ENCODE data around the gene SGCD. TPM values are rescaled to one million over a fixed set of nuclear protein-coding genes. Genes with fewer than 3 reads are reported as not detected.

SGCD gene
- 0.29 TPM for polyA plus RNA-seq (2013, experiment 1 of 2)
- polyA plus RNA-seq (2013, experiment 2 of 2) = 0.40 TPM

GRCh38 chr5:156326718-156327259 lies at the start of gene SGCD:
Gene SGCD, plus strand, starts transcription at chr5:156327164.
- H3K27ac ChIP-seq (ENCODE audit: low read depth, low read length, severe bottlenecking) = peak within 1 kb of the TSS; percentile 58
- H3K9me3 ChIP-seq (ENCODE audit: control insufficient read depth, low read length) = no peaks in the 10 kb centered on the region
- peaks cover 8% of the 10 kb centered on the region for H3K4me1 ChIP-seq (ENCODE audit: control insufficient read depth, insufficient read depth, low read length, poor library complexity, severe bottlenecking)
- no peaks in the 10 kb centered on the region for H3K36me3 ChIP-seq (ENCODE audit: control insufficient read depth, insufficient read depth, low read length)
- H3K4me3 ChIP-seq (ENCODE audit: extremely low read depth, insufficient read depth, low read length, poor library complexity, severe bottlenecking) = no peak within 1 kb of the TSS
- WGBS, 2 experiments (ENCODE audit: insufficient coverage in 2 of 2) = 87 to 93% methylated on average over 11 to 18 of the region's 18 CpGs

- 74% methylated on average over 2 of the region's 2 CpGs; no CpG with 5 or more reads in 1 of the 2 experiments for WGBS, 2 experiments (ENCODE audit: insufficient coverage in 2 of 2)
- no peaks in the 10 kb centered on the region for H3K4me1 ChIP-seq (ENCODE audit: control insufficient read depth, insufficient read depth, low read length, poor library complexity, severe bottlenecking)
- no peak overlapping the region for H3K4me3 ChIP-seq (ENCODE audit: extremely low read depth, insufficient read depth, low read length, poor library complexity, severe bottlenecking)
Measured at GRCh38 chr5:156277290-156277689, 49.7 kb upstream of the SGCD start.

GRCh38 chr5:156295431-156295830 lies 31.5 kb upstream of the SGCD start:
- Histone ChIP-seq H3K4me3 (ENCODE audit: extremely low read depth, insufficient read depth, low read length, poor library complexity, severe bottlenecking) (no peak overlapping the region), H3K36me3 (ENCODE audit: control insufficient read depth, insufficient read depth, low read length) (no peaks in the 10 kb centered on the region), H3K9me3 (ENCODE audit: control insufficient read depth, low read length) (no peaks in the 10 kb centered on the region), H3K27ac (ENCODE audit: low read depth, low read length, severe bottlenecking) (no peak overlapping the region), H3K4me1 (ENCODE audit: control insufficient read depth, insufficient read depth, low read length, poor library complexity, severe bottlenecking) (no peaks in the 10 kb centered on the region)
- 75 to 80% methylated on average over 1 of the region's 1 CpG for WGBS, 2 experiments (ENCODE audit: insufficient coverage in 2 of 2)

More at GRCh38 chr5:156277290-156277689, 49.7 kb upstream of the SGCD start:
- no peaks in the 10 kb centered on the region for H3K9me3 ChIP-seq (ENCODE audit: control insufficient read depth, low read length)
- no peaks in the 10 kb centered on the region for H3K36me3 ChIP-seq (ENCODE audit: control insufficient read depth, insufficient read depth, low read length)
- H3K27ac ChIP-seq (ENCODE audit: low read depth, low read length, severe bottlenecking) = no peak overlapping the region

- Histone ChIP-seq H3K27ac (ENCODE audit: low read depth, low read length, severe bottlenecking) (no peak overlapping the region), H3K9me3 (ENCODE audit: control insufficient read depth, low read length) (no peaks in the 10 kb centered on the region), H3K4me1 (ENCODE audit: control insufficient read depth, insufficient read depth, low read length, poor library complexity, severe bottlenecking) (no peaks in the 10 kb centered on the region), H3K36me3 (ENCODE audit: control insufficient read depth, insufficient read depth, low read length) (no peaks in the 10 kb centered on the region), H3K4me3 (ENCODE audit: extremely low read depth, insufficient read depth, low read length, poor library complexity, severe bottlenecking) (no peak overlapping the region)
- WGBS, 2 experiments (ENCODE audit: insufficient coverage in 2 of 2) = 82 to 91% methylated on average over 1 to 3 of the region's 4 CpGs
Measured at GRCh38 chr5:156310115-156310514, 16.8 kb upstream of the SGCD start.

GRCh38 chr5:156312897-156313694 lies 13.9 kb upstream of the SGCD start:
- no peaks in the 10 kb centered on the region for H3K9me3 ChIP-seq (ENCODE audit: control insufficient read depth, low read length)
- WGBS, 2 experiments (ENCODE audit: insufficient coverage in 2 of 2) = 71% methylated on average over 1 of the region's 2 CpGs; no CpG with 5 or more reads in 1 of the 2 experiments
- H3K27ac ChIP-seq (ENCODE audit: low read depth, low read length, severe bottlenecking) = no peak overlapping the region
- no peak overlapping the region for H3K4me3 ChIP-seq (ENCODE audit: extremely low read depth, insufficient read depth, low read length, poor library complexity, severe bottlenecking)
- H3K4me1 ChIP-seq (ENCODE audit: control insufficient read depth, insufficient read depth, low read length, poor library complexity, severe bottlenecking) = no peaks in the 10 kb centered on the region
- no peaks in the 10 kb centered on the region for H3K36me3 ChIP-seq (ENCODE audit: control insufficient read depth, insufficient read depth, low read length)

GRCh38 chr5:156314416-156314815 lies 12.5 kb upstream of the SGCD start:
- Histone ChIP-seq H3K4me3 (ENCODE audit: extremely low read depth, insufficient read depth, low read length, poor library complexity, severe bottlenecking) (no peak overlapping the region), H3K9me3 (ENCODE audit: control insufficient read depth, low read length) (no peaks in the 10 kb centered on the region), H3K4me1 (ENCODE audit: control insufficient read depth, insufficient read depth, low read length, poor library complexity, severe bottlenecking) (no peaks in the 10 kb centered on the region), H3K36me3 (ENCODE audit: control insufficient read depth, insufficient read depth, low read length) (no peaks in the 10 kb centered on the region), H3K27ac (ENCODE audit: low read depth, low read length, severe bottlenecking) (no peak overlapping the region)
- WGBS, 2 experiments (ENCODE audit: insufficient coverage in 2 of 2) = 100% methylated on average over 1 of the region's 1 CpG; no CpG with 5 or more reads in 1 of the 2 experiments

- peaks cover 5% of the 10 kb centered on the region for H3K4me1 ChIP-seq (ENCODE audit: control insufficient read depth, insufficient read depth, low read length, poor library complexity, severe bottlenecking)
- no peak overlapping the region for H3K27ac ChIP-seq (ENCODE audit: low read depth, low read length, severe bottlenecking)
- H3K4me3 ChIP-seq (ENCODE audit: extremely low read depth, insufficient read depth, low read length, poor library complexity, severe bottlenecking) = no peak overlapping the region
- H3K9me3 ChIP-seq (ENCODE audit: control insufficient read depth, low read length) = no peaks in the 10 kb centered on the region
- H3K36me3 ChIP-seq (ENCODE audit: control insufficient read depth, insufficient read depth, low read length) = no peaks in the 10 kb centered on the region
Measured at GRCh38 chr5:156322666-156323065, 4.3 kb upstream of the SGCD start.

- 95 to 97% methylated on average over 2 to 3 of the region's 6 CpGs for WGBS, 2 experiments (ENCODE audit: insufficient coverage in 2 of 2)
- H3K9me3 ChIP-seq (ENCODE audit: control insufficient read depth, low read length) = no peaks in the 10 kb centered on the region
- peaks cover 8% of the 10 kb centered on the region for H3K4me1 ChIP-seq (ENCODE audit: control insufficient read depth, insufficient read depth, low read length, poor library complexity, severe bottlenecking)
- H3K4me3 ChIP-seq (ENCODE audit: extremely low read depth, insufficient read depth, low read length, poor library complexity, severe bottlenecking) = no peak overlapping the region
- peak overlapping the region; percentile 58 for H3K27ac ChIP-seq (ENCODE audit: low read depth, low read length, severe bottlenecking)
- H3K36me3 ChIP-seq (ENCODE audit: control insufficient read depth, insufficient read depth, low read length) = no peaks in the 10 kb centered on the region
Measured at GRCh38 chr5:156327296-156327695, 332 bp downstream of the SGCD start.

- no peak overlapping the region for H3K27ac ChIP-seq (ENCODE audit: low read depth, low read length, severe bottlenecking)
Measured at GRCh38 chr5:156328161-156328560, 1.2 kb downstream of the SGCD start.

GRCh38 chr5:156328766-156329165 lies 1.8 kb downstream of the SGCD start:
- H3K9me3 ChIP-seq (ENCODE audit: control insufficient read depth, low read length) = no peaks in the 10 kb centered on the region
- H3K27ac ChIP-seq (ENCODE audit: low read depth, low read length, severe bottlenecking) = no peak overlapping the region
- 82 to 92% methylated on average over 3 to 6 of the region's 6 CpGs for WGBS, 2 experiments (ENCODE audit: insufficient coverage in 2 of 2)
- H3K36me3 ChIP-seq (ENCODE audit: control insufficient read depth, insufficient read depth, low read length) = no peaks in the 10 kb centered on the region
- peaks cover 8% of the 10 kb centered on the region for H3K4me1 ChIP-seq (ENCODE audit: control insufficient read depth, insufficient read depth, low read length, poor library complexity, severe bottlenecking)
- H3K4me3 ChIP-seq (ENCODE audit: extremely low read depth, insufficient read depth, low read length, poor library complexity, severe bottlenecking) = no peak overlapping the region

More at GRCh38 chr5:156328161-156328560, 1.2 kb downstream of the SGCD start:
- Histone ChIP-seq H3K36me3 (ENCODE audit: control insufficient read depth, insufficient read depth, low read length) (no peaks in the 10 kb centered on the region), H3K4me1 (ENCODE audit: control insufficient read depth, insufficient read depth, low read length, poor library complexity, severe bottlenecking) (peaks cover 8% of the 10 kb centered on the region), H3K4me3 (ENCODE audit: extremely low read depth, insufficient read depth, low read length, poor library complexity, severe bottlenecking) (no peak overlapping the region), H3K9me3 (ENCODE audit: control insufficient read depth, low read length) (no peaks in the 10 kb centered on the region)
- no CpG with 5 or more reads among the region's 3 CpGs for WGBS, 2 experiments (ENCODE audit: insufficient coverage in 2 of 2)

GRCh38 chr5:156329171-156329611 lies 2.2 kb downstream of the SGCD start:
- Histone ChIP-seq H3K4me3 (ENCODE audit: extremely low read depth, insufficient read depth, low read length, poor library complexity, severe bottlenecking) (no peak overlapping the region), H3K9me3 (ENCODE audit: control insufficient read depth, low read length) (no peaks in the 10 kb centered on the region), H3K27ac (ENCODE audit: low read depth, low read length, severe bottlenecking) (no peak overlapping the region), H3K36me3 (ENCODE audit: control insufficient read depth, insufficient read depth, low read length) (no peaks in the 10 kb centered on the region), H3K4me1 (ENCODE audit: control insufficient read depth, insufficient read depth, low read length, poor library complexity, severe bottlenecking) (peaks cover 8% of the 10 kb centered on the region)
- WGBS, 2 experiments (ENCODE audit: insufficient coverage in 2 of 2) = no CpG with 5 or more reads among the region's 3 CpGs

All from mesodermal cell (in vitro differentiated cells).